K562 (cell line): ENCODE measurements around the gene WDR93. TPM values are rescaled to one million over a fixed set of nuclear protein-coding genes. Genes with fewer than 3 reads are reported as not detected.

Experiments
- CEBPG ChIP-seq, 3 experiments: fragments of 200-800 bp in 1 of 3; sonication (Bioruptor generic) in 1 of 3; sonication (generic) in 1 of 3; formaldehyde crosslinking in 1 of 3; IDR thresholded peaks in 2 of 3; conservative IDR thresholded peaks in 1 of 3; 2 replicates each; pipeline versions ENCODE4 v1.6.1 to v1.8.0; 2016 to 2022; ENCODE audit warnings: missing compliant biosample characterization in 2 of 3, missing genetic modification characterization in 2 of 3, mild to moderate bottlenecking in 1 of 3, missing genetic modification reagents in 1 of 3
- E4F1 ChIP-seq: fragments of 250-450 bp; sonication (Bioruptor Pico); IDR thresholded peaks from 2 replicates; pipeline ENCODE4 v1.5.0; 2021; ENCODE audit warnings: mild to moderate bottlenecking, borderline replicate concordance
- ESRRA ChIP-seq: fragments of 450-650 bp; IDR thresholded peaks from 2 replicates; pipeline ENCODE4 v1.6.1; 2014; ENCODE audit warnings: low read depth, mild to moderate bottlenecking, moderate library complexity, borderline replicate concordance
- EZH2 ChIP-seq: IDR thresholded peaks from 2 replicates; pipeline ENCODE4 v1.6.1; 2012; ENCODE audit warnings: low read depth, mild to moderate bottlenecking, inconsistent platforms, low read length, borderline replicate concordance
- FIP1L1 ChIP-seq: fragments of 200-400 bp; formaldehyde crosslinking; IDR thresholded peaks from 2 replicates; pipeline ENCODE4 v1.6.1; 2018; ENCODE audit warnings: mild to moderate bottlenecking, low read depth, low read length; ENCODE audit not compliant: poor library complexity, severe bottlenecking
- NFE2L1 ChIP-seq: fragments of 450-650 bp; IDR thresholded peaks from 2 replicates; pipeline ENCODE4 v1.6.1; 2016; ENCODE audit warnings: missing genetic modification characterization, low read depth, mild to moderate bottlenecking, missing compliant biosample characterization, moderate library complexity, borderline replicate concordance
- NR2F6 ChIP-seq: fragments of 450-650 bp; formaldehyde crosslinking; IDR thresholded peaks from 2 replicates; pipeline ENCODE4 v1.4.0; 2020; ENCODE audit warnings: mild to moderate bottlenecking
- PHF20 ChIP-seq: fragments of 450-650 bp; IDR thresholded peaks from 2 replicates; pipeline ENCODE4 v1.6.1; 2018; ENCODE audit not compliant: partially characterized antibody
- PML ChIP-seq: IDR thresholded peaks from 2 replicates; pipeline ENCODE4 v1.6.1; 2012; ENCODE audit warnings: low read length, inconsistent platforms
- SNIP1 ChIP-seq: fragments of 450-650 bp; IDR thresholded peaks from 2 replicates; pipeline ENCODE4 v1.7.1; 2017; ENCODE audit warnings: low read depth, mild to moderate bottlenecking
- TRIM25 ChIP-seq: fragments of 450-650 bp; IDR thresholded peaks from 2 replicates; pipeline ENCODE4 v1.7.0; 2016; ENCODE audit warnings: borderline replicate concordance
- TSHZ1 ChIP-seq: fragments of 250-450 bp; sonication (Bioruptor Pico); IDR thresholded peaks from 2 replicates; pipeline ENCODE4 v1.4.0; 2020; ENCODE audit warnings: mild to moderate bottlenecking, moderate library complexity
- ZBTB5 ChIP-seq: fragments of 450-650 bp; IDR thresholded peaks from 2 replicates; pipeline ENCODE4 v1.6.1; 2017; ENCODE audit warnings: antibody characterized with exemption
- polyA plus RNA-seq, 8 experiments: library from polyadenylated mRNA; depleted of rRNA in 4 of 8; stranded (reverse) in 5 of 8; unstranded in 3 of 8; fragments of >200 nt; fragmentation: Nextera tagmentation in 2 of 8; fragmentation: Illumina TruSeq in 1 of 8; extraction: Ambion mirVana in 2 of 8; extraction: Trizol in 1 of 8; gene quantifications; 2 replicates each; pipeline versions ENCODE4 v1.2.1 to v1.2.3, GENCODE V29; 2011 to 2014; ENCODE audit warnings: inconsistent platforms in 1 of 8, missing spikeins in 1 of 8
- total RNA-seq, 7 experiments: library from RNA; depleted of rRNA in 6 of 7; stranded (reverse); fragments of >200 nt in 6 of 7; fragmentation: Illumina TruSeq in 2 of 7; extraction: Trizol in 2 of 7; gene quantifications; 2 replicates each; pipeline versions ENCODE4 v1.2.1 to v1.2.3, GENCODE V29; 2011 to 2021; ENCODE audit warnings: low replicate concordance in 1 of 7

Gene WDR93
- total and polyA plus RNA-seq, 9 of the 15 experiments (the other 6 are each of a cell fraction or from before 2014, with no cell fraction given): not detected

- no peak; the same call in 1 of the 2 replicates for TF ChIP-seq ESRRA
- TF ChIP-seq TSHZ1: no peak
- TF ChIP-seq NFE2L1 (tag): no peak
- no peak for TF ChIP-seq ZBTB5
- TF ChIP-seq FIP1L1: peak; percentile 59
- TF ChIP-seq EZH2: no peak
- TF ChIP-seq PHF20: no peak
- TF ChIP-seq CEBPG (CRISPR knock-in tag; IDR thresholded peaks at IDR 0.05): peak; percentile 31; the same call in 1 of the 2 replicates
- no peak for TF ChIP-seq CEBPG (tag; conservative IDR thresholded peaks at IDR 0.05 in 1 of 2, IDR thresholded peaks at IDR 0.05 in 1 of 2)
- TF ChIP-seq PML: no peak
- no peak for TF ChIP-seq E4F1 (CRISPR knock-in tag)
- no peak for TF ChIP-seq NR2F6
- no peak for TF ChIP-seq SNIP1
- no peak for TF ChIP-seq TRIM25
Measured at GRCh38 chr15:89776274-89777072, 85.9 kb downstream of the WDR93 start, which contains the start of gene MESP2 (continued).
